Activated T-helper 2 cell treated with anti-CD3 and anti-CD28 coated beads, Interferon-gamma antibody, Interleukin-2, Interleukin-4, amounts not matched to agents 10 μg/mL and 5 μg/mL and 100 μg/mL, durations not matched to agents 14 hours and 24 hours and 36 hours (primary cell): ENCODE results near the gene MADCAM1. TPM values are rescaled to one million over a fixed set of nuclear protein-coding genes. Genes with fewer than 3 reads are reported as not detected.

ENCODE experiments used
- DNase-seq: peaks from one replicate; pipeline ENCODE4 v3.0.0; 2021; ENCODE audit warnings: low spot score
- H3K27ac Mint-ChIP-seq: one replicate; pipeline ENCODE4 v1.8.0; 2021; ENCODE audit warnings: mixed read lengths
- H3K27me3 Mint-ChIP-seq: one replicate; pipeline ENCODE4 v1.8.0; 2021; ENCODE audit warnings: low read depth, mixed read lengths
- H3K36me3 Mint-ChIP-seq: one replicate; pipeline ENCODE4 v1.8.0; 2021; ENCODE audit warnings: low read depth, mixed read lengths
- H3K4me1 Mint-ChIP-seq: one replicate; pipeline ENCODE4 v1.8.0; 2021; ENCODE audit warnings: low read depth, mixed read lengths
- H3K4me3 Mint-ChIP-seq: one replicate; pipeline ENCODE4 v1.8.0; 2021; ENCODE audit warnings: low read depth, mild to moderate bottlenecking, moderate library complexity, mixed read lengths
- H3K9me3 Mint-ChIP-seq: one replicate; pipeline ENCODE4 v1.8.0; 2021; ENCODE audit warnings: mixed read lengths
- intact Hi-C: fragments of 100-400 bp; cut with micrococcal nuclease; formaldehyde crosslinking; loops from one replicate; pipeline ENCODE4 v1.15.1; 2023
- total RNA-seq: library from RNA; stranded (reverse); gene quantifications from 2 replicates; pipeline ENCODE4 v1.2.3, GENCODE V29; 2022

MADCAM1 gene
- total RNA-seq, 1 donor from 2014 or later = 0.21 TPM

- Mint-ChIP-seq H3K4me1 (peaks cover 3% of the 10 kb centered on the region), H3K9me3 (no peaks in the 10 kb centered on the region), H3K27me3 (no peaks in the 10 kb centered on the region), H3K27ac (peak within 1 kb of the TSS; percentile 88), H3K4me3 (peak within 1 kb of the TSS; percentile 84), H3K36me3 (peaks cover 3% of the 10 kb centered on the region)
- DNase-seq = no peak
- intact Hi-C loops = loop anchor here (1.0 to 10.0 kb wide), 4 partner anchors 21 to 103 kb away; partner anchors contain the start of genes BSG, FGF22, POLRMT and TPGS1
Measured at GRCh38 chr19:531753-532560, 35.7 kb downstream of the MADCAM1 start, which contains the start of gene CDC34. CDC34 (plus strand) TSS chr19:531760; CDS start chr19:531932, 172 bp downstream.

- no peak for DNase-seq
- Mint-ChIP-seq H3K27ac (peak overlapping the region; percentile 88), H3K4me1 (peaks cover 3% of the 10 kb centered on the region), H3K9me3 (no peaks in the 10 kb centered on the region), H3K27me3 (no peaks in the 10 kb centered on the region), H3K36me3 (peaks cover 3% of the 10 kb centered on the region), H3K4me3 (peak overlapping the region; percentile 84)
- intact Hi-C loops = loop anchor here (10.0 kb wide), 1 partner anchor 102 kb away; the partner anchor contains the start of genes FGF22 and POLRMT
Measured at GRCh38 chr19:532561-533363, 36.5 kb downstream of the MADCAM1 start.

GRCh38 chr19:533364-534058 is 37.2 kb downstream of the MADCAM1 start:
- intact Hi-C loops = loop anchor here (10.0 kb wide), 1 partner anchor 101 kb away; the partner anchor contains the start of genes FGF22 and POLRMT
- Mint-ChIP-seq H3K27me3 (no peaks in the 10 kb centered on the region), H3K9me3 (no peaks in the 10 kb centered on the region), H3K36me3 (peaks cover 10% of the 10 kb centered on the region), H3K4me1 (peaks cover 3% of the 10 kb centered on the region), H3K4me3 (peak overlapping the region; percentile 84), H3K27ac (peak overlapping the region; percentile 88)
- no peak for DNase-seq

GRCh38 chr19:534088-534487 is 37.8 kb downstream of the MADCAM1 start:
- no peak overlapping the region for H3K27ac Mint-ChIP-seq
- no peaks in the 10 kb centered on the region for H3K27me3 Mint-ChIP-seq
- peak overlapping the region; percentile 84 for H3K4me3 Mint-ChIP-seq
- intact Hi-C loops = loop anchor here (10.0 kb wide), 1 partner anchor 101 kb away; the partner anchor contains the start of genes FGF22 and POLRMT
- H3K4me1 Mint-ChIP-seq = peaks cover 3% of the 10 kb centered on the region
- H3K9me3 Mint-ChIP-seq = no peaks in the 10 kb centered on the region
- peaks cover 15% of the 10 kb centered on the region for H3K36me3 Mint-ChIP-seq
- DNase-seq = no peak

GRCh38 chr19:535017-535835 is 38.9 kb downstream of the MADCAM1 start:
- peak overlapping the region; percentile 40 for H3K27ac Mint-ChIP-seq
- peaks cover 15% of the 10 kb centered on the region for H3K36me3 Mint-ChIP-seq
- intact Hi-C loops = loop anchor here (10.0 kb wide), 1 partner anchor 100 kb away; the partner anchor contains the start of genes FGF22 and POLRMT
- no peaks in the 10 kb centered on the region for H3K27me3 Mint-ChIP-seq
- H3K9me3 Mint-ChIP-seq = no peaks in the 10 kb centered on the region
- H3K4me3 Mint-ChIP-seq = peak overlapping the region; percentile 40
- no peak for DNase-seq
- H3K4me1 Mint-ChIP-seq = peaks cover 2% of the 10 kb centered on the region

GRCh38 chr19:536031-536880 is 40.0 kb downstream of the MADCAM1 start:
- no peak overlapping the region for H3K4me3 Mint-ChIP-seq
- intact Hi-C loops = loop anchor here (10.0 kb wide), 1 partner anchor 99 kb away; the partner anchor contains the start of genes FGF22 and POLRMT
- no peak for DNase-seq
- H3K36me3 Mint-ChIP-seq = peaks cover 15% of the 10 kb centered on the region
- peaks cover 2% of the 10 kb centered on the region for H3K4me1 Mint-ChIP-seq
- H3K27ac Mint-ChIP-seq = no peak overlapping the region
- H3K27me3 Mint-ChIP-seq = no peaks in the 10 kb centered on the region
- H3K9me3 Mint-ChIP-seq = no peaks in the 10 kb centered on the region

- no peaks in the 10 kb centered on the region for H3K27me3 Mint-ChIP-seq
- no peak overlapping the region for H3K4me3 Mint-ChIP-seq
- no peak overlapping the region for H3K27ac Mint-ChIP-seq
- DNase-seq = no peak
- H3K9me3 Mint-ChIP-seq = no peaks in the 10 kb centered on the region
- H3K4me1 Mint-ChIP-seq = peaks cover 2% of the 10 kb centered on the region
- H3K36me3 Mint-ChIP-seq = peaks cover 15% of the 10 kb centered on the region
- intact Hi-C loops = loop anchor here (10.0 kb wide), 1 partner anchor 98 kb away; the partner anchor contains the start of genes FGF22 and POLRMT
Measured at GRCh38 chr19:536881-537404, 40.7 kb downstream of the MADCAM1 start.

GRCh38 chr19:538641-539428 is 42.5 kb downstream of the MADCAM1 start:
- H3K4me1 Mint-ChIP-seq = peaks cover 3% of the 10 kb centered on the region
- intact Hi-C loops = loop anchor here (10.0 kb wide), 1 partner anchor 96 kb away; the partner anchor contains the start of genes FGF22 and POLRMT
- H3K36me3 Mint-ChIP-seq = peaks cover 15% of the 10 kb centered on the region
- no peaks in the 10 kb centered on the region for H3K27me3 Mint-ChIP-seq
- H3K27ac Mint-ChIP-seq = no peak overlapping the region
- no peaks in the 10 kb centered on the region for H3K9me3 Mint-ChIP-seq
- H3K4me3 Mint-ChIP-seq = no peak overlapping the region
- DNase-seq = no peak

- Mint-ChIP-seq H3K4me3 (no peak overlapping the region), H3K9me3 (no peaks in the 10 kb centered on the region), H3K27ac (no peak overlapping the region), H3K27me3 (no peaks in the 10 kb centered on the region), H3K4me1 (peaks cover 3% of the 10 kb centered on the region), H3K36me3 (peaks cover 15% of the 10 kb centered on the region)
- no peak for DNase-seq
- intact Hi-C loops = loop anchor here (10.0 kb wide), 1 partner anchor 95 kb away; the partner anchor contains the start of genes FGF22 and POLRMT
Measured at GRCh38 chr19:539429-540030, 43.2 kb downstream of the MADCAM1 start.
